NCI-H187 (cell line): Measurements from ENCODE around the gene DEPDC5.

Source experiments
- DNase-seq, 2 experiments: peaks; one replicate each; lab custom pipeline; 2025; lab: John Stamatoyannopoulos, UW

The DEPDC5 gene

DNA sequence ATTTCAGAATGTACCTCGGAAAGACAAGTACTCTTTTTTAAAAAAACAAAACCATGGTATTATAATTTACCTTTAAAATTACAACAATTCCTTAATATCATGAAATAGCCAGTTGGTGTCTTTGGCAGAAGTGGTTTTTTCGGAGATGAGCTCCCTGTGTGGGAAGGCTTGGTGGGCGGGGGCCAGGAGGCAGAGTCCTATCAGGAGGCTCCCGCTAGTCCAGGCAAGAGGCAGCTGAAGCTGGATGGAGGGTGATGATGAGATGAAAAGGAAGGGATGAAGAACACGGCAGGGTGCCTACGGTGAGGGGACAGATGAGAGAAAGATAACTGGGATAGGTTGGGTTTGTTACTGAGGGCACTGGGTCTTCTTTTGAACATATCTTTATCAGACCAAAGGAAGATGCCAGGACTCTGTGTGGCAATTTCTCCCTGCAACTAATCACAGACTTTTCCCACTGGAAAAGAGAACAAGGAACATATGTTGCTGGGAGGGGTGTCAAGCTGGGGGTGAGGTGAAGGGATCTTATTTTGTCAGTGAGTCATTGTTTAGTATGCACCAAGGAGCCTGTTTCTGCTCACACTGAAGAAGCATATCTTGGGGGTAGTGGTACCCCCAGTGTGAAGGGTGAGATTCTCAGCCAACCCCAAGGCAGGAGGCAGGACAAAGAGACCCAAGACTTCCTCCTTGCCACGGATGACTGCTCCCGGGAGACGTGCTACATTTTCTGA, 99.0 kb downstream of the DEPDC5 start:
- DNase-seq, result no peak

DNA sequence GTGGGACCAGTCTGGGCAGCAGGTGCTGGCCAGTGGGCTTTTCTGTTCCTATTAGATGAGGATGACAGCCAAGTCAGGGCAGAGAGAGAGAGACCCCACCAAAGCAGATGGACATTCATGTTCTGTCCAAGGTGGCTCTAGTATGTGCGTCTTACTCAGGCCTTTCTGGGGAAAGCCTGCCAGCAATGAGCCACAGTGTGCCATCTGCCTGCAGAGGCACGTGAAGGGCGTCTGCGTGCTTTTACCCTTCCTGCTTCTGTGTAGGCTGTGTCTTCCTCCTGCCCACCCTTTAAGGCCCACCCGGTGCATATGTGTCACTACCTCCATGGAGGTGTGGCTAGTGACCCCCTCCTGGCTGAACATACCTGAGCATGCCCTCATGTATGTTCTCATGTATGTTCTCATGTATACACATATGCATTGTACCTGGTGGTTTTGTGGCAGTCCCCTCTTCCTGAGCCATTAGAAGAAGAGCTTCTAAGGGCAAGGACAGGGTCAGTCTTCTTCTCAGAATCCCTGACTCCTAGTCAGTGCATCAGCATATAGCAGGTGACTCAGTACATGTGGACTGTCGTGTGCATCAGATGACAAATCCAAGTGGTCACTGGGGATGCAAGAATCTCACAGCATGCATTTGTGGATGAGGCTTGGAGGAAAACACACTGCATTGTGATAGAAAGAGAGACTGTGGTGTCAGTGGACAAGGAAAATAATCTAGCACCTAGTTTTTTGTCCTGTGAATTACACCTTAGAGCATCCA, 100.1 kb downstream of the DEPDC5 start:
- DNase-seq, result no peak

GRCh38 chr22:31857247-31857646, 103.4 kb downstream of the DEPDC5 start:
- peak; percentile 44 to 70 for DNase-seq

- DNase-seq, result no peak
Observed at GRCh38 chr22:31861226-31861840, 107.5 kb downstream of the DEPDC5 start.

DNA sequence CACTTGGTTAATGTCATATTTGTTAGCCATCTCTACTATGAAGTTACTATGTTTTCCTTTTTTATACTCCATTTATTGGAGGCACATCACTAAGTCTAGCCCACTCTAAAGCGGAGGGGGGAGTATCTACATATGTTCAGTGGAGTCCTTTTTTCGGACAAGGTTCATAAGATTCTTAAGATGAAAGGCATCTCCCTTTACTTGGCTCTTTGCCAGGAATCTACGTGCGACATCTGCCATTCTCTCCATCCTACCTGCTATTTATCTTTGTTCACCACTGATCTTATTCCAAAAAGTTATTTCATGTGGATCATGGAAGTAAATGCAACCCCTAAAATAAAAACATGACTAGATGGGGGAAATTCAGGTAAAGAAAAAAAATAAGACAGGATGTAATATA, 113.1 kb downstream of the DEPDC5 start:
- no peak for DNase-seq

GRCh38 chr22:31867386-31868153, 113.8 kb downstream of the DEPDC5 start:
- no peak for DNase-seq

DNA sequence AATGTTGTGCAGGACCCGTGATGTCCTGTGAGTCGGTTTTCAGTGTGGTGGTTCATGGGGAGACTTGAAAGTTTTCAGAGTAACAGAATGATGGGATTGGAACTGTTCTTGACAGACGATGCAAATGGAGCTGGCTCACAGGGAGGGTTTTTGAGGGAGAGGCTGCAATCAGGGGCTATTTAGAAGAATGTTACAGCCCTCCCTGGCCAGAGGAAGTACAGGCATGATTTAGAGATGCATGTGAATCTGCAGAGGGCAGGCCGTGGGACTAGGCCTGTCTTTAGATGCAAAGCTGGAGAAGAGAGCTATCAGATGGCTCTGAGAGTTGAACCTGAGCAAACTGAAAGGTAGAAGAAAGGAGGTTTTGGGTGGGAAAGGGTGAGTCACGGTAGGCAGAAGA, 115.9 kb downstream of the DEPDC5 start:
- DNase-seq, result no peak

- no peak for DNase-seq
Observed at GRCh38 chr22:31870890-31871289, 117.1 kb downstream of the DEPDC5 start.

DNA sequence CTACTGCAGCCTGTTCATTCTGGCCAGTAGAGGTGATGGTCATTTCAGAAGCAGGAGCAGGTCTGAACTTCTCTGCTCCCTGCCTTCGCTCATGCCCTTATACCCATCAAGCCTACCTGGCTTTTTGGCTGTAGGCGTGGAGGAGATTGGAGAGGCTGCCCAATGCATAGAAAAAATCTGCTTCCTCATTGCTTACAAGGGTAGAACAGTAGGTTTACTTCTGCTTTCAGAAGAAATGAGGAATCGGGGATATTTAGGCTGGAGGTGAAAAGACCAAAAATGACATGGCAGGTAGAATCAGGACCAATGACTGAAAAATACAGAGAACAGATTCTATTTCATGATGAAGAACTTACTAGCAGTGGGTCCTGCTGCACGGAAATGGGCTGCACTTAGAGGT, 117.7 kb downstream of the DEPDC5 start:
- DNase-seq, result no peak

DNA sequence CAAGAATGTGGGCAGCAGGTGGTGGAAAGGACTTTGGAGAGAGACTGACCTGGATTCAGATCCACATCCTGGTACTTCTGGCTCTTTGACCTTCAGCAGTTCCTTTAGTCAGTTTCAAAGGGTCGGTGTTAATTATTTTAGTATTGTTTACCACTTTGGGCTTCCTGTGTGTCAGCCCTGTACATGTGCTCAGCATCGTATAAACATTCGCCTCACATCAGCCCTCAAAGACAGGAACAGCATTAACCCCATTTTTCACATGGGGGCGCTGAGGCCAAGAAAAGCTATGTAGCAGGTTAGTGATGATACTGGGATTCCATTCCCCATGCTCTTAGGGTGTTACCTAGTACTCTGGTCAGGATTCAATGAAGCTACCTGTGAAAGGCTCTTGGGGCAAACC, 118.4 kb downstream of the DEPDC5 start:
- DNase-seq, result no peak

DNA sequence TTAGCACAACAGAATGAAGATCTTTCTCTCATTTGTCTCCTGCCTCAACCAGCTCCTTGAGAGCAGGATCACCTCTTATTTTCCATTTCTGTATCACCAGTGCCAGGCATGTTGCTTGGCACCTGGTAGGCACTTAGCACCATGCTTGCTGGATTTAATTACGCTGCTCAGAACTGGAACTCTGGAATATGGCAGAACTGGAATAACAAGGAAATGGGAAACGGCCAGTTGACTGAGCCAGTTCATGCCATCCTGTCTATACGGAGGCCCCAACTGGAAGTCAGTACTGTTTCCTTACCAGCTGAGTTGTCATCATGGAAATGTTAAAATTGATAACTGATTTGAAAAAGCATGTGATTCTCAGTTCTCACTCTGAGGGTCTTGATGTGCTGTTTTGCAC, 121.0 kb downstream of the DEPDC5 start:
- no peak for DNase-seq

DNA sequence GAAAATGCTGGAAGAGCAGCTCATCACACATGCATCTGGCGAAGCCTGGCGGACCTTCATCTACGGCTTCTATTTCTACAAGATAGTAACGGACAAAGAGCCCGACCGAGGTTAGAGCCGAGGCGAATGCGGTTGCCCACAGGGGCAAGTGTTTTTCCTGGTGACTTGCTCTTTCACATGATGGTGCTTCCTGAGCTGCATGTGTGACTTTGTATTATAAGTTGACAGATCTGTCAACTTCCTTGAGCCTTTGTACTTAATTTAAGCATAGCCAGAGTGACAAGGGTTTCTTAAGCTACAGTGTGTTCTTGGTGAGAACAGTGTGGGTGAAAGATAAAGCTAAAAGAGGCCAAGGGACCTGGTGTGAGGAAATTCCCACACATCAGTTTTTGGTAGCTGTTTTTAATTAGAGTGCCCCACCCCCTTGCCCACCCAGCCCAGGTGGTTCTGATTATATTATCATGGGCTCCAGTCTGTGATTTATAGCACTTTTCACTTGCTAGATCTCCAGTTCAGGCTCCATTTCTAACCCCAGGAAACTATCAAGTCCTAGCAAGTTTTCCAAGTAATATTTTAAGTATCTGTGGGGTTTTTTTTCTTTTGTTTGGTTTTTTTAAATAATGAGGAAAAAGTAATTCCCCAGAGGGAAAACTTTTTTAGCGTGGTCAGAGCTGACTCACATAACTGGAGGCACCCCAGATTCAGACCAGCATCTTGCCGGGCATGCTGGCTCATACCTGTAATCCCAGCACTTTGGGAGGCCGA, 122.5 kb downstream of the DEPDC5 start:
- DNase-seq, result no peak

- DNase-seq, result no peak
Observed at GRCh38 chr22:31879585-31879984, 125.8 kb downstream of the DEPDC5 start.

DNA sequence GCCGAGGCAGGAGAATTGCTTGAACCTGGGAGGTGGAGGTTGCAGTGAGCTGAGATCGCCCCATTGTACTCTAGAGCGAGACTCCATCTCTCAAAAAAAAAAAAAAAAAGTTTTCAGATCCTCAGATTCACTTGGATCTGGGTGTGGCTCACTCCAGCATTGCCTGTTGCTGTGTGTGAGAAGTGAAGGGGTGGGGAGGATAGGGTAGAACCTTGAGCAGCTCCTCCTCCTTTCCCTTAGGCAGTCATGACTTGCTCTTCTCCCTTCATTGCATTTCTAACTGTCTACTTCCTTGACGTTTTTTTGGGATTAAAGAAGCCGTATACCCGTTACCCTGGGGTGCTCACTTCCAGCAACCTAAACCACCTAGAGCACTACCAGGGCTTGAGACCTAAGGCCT, 127.4 kb downstream of the DEPDC5 start:
- no peak for DNase-seq

GRCh38 chr22:31881865-31882264, 128.0 kb downstream of the DEPDC5 start:
- DNase-seq, result no peak

GRCh38 chr22:31882971-31883370, 129.2 kb downstream of the DEPDC5 start:
- DNase-seq, result no peak

DNA sequence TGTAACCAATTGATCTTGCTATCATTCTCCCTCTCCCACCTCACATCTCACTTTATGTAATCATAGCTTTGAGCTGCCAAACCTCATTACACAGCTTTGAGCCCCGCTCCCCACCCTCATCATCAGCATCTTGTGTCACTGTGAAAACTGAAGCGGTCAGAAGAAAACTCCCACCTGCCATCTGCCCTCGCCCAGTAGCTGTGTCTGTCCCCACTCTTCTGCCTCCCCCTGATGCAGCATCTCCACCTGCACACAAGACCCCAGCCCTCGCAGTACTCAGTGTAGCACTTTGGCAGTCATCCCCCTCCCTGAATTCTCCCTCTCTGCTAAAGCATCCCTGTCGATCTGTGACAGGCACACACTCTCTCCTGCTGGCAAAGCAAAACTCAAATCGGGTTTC, 130.2 kb downstream of the DEPDC5 start:
- no peak for DNase-seq

DNA sequence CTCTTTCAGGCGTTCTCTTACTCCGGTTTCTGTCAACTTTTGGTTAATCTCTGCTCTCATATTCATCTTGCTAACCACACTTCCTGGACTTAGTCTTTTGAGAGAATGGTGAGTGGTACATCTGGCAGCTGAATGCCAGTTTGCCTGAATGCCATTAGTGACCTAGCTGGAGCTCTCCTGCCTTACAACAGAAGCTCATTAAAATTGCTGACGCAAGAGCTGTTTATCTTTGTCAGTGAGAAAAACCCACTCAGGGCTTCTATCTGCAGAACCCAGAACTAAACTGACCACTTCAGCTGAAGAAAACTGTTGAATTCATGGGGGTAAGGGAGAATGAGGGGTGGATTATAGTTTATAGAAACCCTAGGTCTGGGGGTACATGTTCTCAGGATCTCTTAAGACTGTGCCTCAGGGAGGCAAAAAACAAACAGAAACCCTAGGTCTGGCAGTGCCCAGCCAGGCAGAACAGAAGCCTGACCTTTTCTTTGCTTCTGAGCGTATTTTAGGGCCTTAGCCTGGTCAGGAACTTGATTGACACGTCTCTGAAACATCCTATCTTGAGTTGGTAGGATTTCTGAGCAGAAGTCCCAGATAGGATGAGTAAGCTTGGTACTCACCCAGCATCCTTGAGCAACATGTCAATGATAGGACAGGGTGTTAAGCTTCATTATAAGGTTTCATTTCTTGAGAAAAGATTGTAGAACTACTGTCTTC, 137.7 kb downstream of the DEPDC5 start:
- DNase-seq, result no peak

- DNase-seq, result no peak
Observed at GRCh38 chr22:31892080-31892433, 138.2 kb downstream of the DEPDC5 start.

DNA sequence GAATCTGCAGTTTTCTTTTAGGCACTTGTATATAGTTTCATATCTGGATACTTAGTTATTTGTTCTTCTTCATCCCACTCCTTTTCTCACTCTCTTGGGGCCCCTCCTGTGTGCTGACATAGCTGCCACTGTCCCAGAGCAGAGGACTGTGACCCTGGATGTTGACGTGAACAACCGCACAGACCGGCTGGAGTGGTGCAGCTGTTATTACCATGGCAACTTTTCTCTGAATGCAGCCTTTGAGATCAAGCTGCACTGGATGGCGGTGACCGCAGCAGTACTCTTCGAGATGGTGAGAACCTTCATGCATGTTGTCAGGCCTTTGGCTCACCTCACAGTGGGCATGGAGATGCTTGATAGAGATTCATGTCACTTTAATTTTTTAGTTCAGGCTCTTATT, 139.6 kb downstream of the DEPDC5 start:
- no peak for DNase-seq
